NK-92 (cell line): ENCODE measurements around the gene IPPK.

ENCODE experiments used
- DNase-seq: peaks from one replicate; lab custom pipeline; 2025; ENCODE audit not compliant: unreplicated experiment; lab: John Stamatoyannopoulos, UW

IPPK gene, protein sequence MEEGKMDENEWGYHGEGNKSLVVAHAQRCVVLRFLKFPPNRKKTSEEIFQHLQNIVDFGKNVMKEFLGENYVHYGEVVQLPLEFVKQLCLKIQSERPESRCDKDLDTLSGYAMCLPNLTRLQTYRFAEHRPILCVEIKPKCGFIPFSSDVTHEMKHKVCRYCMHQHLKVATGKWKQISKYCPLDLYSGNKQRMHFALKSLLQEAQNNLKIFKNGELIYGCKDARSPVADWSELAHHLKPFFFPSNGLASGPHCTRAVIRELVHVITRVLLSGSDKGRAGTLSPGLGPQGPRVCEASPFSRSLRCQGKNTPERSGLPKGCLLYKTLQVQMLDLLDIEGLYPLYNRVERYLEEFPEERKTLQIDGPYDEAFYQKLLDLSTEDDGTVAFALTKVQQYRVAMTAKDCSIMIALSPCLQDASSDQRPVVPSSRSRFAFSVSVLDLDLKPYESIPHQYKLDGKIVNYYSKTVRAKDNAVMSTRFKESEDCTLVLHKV

DNA sequence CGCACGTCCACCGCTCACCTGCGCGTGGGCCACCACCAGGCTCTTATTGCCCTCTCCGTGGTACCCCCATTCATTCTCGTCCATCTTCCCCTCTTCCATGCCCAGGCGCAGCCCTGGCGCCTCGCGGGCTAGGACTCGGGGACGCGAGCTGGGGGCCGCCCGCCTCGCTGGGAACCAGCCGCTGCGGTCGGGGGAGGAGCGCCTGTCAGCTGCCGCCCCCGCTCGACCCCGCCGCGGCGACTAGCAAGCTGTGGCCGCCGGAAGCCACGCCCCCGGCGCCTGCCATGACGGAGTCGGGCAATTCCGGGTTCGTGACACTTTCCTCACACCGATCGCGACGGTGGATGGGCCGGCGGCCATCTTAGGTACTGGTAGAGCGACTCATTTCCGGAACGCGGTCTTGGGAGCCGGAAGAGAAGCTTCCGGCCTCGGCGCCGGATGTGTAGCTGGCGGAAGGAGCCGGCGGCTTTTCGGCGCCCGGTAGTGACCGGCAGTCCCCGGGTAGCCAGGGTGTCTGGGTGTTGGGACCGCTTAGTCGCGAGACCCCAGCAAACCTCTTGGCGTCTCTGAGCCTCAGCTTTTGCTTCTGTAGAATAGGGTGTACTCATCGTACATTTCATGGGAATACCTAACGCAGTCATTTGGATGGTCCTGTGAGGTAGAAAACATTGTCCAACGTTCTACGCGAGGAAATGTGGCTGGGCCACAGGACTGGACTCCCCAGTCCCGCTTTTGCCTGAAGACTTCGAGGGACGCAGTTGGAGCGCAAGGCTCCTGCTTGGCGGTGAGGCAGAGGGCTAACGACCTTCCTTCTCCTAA, at the start of gene IPPK:
Gene IPPK, minus strand, starts transcription at position 242 of the 819 bp plus-strand sequence. Its CDS starts 143 bp downstream, at position 99.
- DNase-seq, result peak; percentile 83

DNA sequence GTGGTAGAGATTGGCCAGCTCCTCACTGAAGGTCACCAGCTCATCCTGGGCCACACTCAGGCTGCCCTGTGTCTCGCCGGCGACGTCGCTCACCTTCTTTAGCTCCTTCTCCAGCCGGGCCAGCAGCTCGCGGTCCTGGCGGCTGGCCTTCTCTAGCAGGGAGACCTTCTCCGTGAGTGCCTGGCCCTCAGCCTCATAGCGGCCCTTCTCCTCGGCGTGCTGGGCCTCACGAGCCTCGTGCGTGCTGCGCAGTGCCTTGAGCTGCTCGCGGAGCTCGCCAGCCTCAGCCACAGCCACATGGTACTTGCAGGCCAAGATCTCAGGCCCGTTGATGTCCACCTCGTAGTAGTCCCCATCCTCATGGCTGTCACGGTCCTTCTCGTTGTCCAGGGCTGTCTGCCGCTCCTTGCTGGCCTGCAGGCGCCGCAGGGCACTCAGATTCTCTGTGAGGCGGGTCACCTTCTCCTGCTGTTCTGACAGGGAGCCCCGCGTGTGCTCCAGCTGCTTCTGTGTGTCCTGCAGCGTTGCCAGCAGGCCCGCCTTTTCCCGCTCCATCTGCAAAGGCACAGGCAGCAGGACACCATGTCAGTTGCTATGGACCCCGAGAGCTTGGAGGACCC, 49.2 kb upstream of the IPPK start:
- DNase-seq, result no peak

DNA sequence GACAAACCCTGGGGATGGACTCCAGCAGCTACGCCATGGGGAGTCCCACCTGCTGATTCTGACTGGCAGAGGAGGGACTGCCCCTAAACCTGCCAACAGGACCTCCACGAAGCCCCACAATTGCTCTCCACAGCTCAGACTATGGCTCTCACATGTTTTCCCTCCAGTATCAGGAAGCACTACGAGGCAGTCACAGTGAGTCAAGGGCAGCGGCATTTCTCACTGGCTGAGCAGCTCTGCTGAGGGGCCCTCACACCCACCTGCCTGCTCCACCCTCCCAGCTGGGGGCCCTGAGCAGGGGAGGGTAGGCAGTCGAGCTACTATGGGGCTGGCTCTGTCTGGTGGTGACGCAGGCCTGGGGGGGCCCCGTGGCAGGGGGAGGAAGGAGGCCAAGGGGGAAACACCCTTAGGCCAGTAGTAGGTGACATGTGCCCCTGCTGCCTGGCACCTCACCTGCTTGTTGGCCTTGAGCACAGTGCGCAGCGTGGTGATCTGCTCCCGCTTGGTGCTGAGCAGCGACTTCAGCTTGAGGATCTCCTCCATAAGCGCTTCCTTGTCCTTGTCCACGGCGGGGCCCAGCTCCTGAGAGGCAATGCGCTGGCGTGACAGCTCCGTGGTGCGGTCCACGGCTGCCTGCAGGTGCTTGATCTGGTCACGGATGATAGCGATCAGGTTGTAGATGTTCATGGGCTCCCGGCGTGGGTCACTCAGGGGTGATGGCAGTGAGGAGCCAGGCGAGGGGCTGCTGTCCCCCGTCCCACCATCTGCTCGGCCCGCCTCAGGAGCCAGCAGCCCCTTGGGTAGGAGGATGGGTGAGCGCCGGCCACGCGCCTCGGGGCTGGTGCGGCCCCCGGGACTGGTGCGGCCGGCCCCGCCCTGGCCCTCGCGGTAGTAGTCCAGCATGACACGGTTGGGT, 48.4 kb upstream of the IPPK start:
- no peak for DNase-seq

DNA sequence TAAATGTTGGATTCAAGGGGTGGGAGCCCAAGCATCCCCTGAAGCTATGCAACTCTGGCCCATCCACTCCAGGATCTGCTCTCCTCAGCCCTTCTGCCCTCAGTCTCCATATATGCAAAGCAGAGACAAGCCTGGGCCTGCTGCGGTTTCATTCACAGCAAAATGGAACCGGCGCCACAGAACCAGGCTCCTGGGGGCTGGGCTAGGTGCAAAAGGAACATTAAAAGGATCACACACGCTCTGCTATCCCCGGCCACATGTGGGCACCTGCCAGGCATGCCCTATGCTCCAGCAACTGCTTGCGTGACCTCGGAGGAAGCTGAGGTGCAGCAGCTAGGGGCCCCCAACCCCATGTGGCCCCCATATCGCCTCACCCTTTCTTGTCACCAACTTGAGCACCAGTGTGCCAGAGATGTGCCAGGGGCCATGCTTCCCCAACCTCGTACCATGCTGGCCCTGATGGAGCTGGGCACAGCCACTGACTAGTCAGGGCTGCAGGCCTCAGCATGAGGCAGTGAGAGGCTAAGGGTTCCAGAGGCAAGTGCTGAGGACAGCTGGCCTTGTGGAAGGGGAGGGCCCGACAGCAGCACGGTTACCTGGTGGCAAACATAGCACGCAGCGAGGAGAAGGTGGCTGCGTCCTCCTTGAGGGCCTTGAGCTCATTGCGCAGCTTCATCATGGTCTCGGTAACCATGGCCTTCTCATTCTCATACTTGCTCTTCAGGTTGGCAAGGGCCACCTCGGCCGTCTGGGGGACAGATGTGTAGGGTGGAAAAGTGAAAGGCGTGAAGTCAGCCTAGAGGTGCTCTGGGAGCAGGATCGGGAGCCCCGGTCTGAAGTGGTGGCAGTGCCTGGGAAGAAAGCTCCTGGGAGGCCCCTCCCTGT, 47.5 kb upstream of the IPPK start:
- DNase-seq, result no peak

DNA sequence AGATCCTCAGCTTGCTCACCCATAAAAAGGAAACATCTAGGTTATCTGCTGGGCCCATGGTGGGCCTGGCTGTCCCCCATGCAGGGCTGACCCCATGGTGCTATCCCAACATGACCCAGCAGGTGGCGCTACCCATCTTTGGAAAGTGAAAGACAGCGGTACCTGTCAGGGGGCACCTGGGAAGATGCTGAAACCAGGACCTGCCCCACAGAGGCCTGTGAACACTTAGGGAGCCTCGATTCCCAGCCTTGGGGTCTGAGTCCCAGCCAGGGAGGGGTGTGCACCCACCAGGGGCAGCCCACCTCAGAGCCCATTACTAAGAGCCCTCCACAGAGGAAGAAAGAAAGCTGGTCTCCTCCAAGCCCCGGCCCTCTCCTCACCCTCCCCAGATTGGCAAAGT, 46.6 kb upstream of the IPPK start:
- no peak for DNase-seq

DNA sequence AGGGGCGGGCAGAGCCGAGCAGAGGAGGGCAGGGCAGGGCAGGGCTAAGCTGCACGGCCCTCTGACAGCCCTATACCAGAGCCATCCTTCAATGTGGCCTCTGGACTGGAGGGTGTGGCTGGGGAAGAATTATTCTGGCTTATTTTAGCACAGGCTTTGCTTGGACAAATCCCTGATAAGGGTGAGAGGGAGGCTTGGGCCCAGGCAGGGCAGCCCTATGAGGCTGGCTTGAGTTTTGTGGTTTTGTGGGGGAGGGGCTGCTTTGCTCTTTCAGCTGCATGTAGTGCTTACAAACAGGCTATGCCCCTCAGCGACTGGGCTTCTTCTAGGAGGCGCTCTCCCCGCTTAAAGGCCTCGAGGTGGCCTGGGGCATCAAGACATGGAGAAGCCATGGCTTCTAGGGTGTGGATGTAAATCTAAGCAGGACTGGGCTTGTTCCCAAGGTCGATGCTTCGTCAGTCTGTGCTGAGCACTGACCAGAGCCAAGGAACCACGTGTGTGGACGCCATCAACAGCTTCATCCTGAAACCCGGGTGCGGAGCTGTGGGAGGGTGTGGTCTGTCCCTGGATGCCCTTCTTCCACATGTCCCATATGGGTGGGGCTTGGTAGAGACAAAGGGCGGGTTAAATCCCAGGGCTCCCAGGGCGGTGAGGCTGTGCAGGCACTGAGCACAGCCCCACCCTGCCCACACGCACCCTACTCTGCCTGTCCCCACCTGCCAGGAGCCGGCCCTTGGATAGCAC, 45.7 kb upstream of the IPPK start:
- DNase-seq, result no peak

DNA sequence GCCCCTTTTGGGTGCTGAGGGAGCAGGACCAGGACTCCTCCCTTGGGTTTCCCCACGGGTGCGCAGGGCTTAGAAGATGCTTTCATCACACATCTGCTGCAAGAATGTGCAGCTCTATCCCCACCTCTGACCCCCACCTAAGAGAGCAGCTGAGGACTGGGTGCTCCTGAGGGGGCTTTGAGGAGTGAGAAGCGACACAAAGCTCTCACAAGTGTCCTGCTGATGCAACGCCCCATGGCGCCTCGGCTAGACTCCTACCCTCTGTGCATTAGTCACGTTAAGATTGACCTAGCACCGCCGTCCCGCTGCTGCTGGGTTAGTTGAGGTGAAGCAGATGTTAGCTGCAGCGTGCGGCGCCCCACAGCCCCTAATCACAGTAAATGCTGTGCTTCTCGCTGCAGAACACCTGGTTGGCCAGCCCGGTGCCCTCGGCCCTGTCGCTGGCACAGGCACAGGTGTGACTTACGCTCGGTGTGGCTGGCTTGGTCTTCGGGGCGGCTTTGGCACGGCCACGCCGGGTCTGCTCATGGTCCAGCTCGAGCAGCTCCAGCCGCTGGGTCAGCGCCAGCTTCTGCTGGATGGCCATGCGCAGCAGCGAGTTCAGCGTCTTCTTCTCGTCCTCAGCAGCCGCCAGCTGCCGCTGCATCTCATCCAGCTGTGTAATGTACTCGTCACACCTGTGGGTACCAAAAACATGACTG, 45.0 kb upstream of the IPPK start:
- no peak for DNase-seq

DNA sequence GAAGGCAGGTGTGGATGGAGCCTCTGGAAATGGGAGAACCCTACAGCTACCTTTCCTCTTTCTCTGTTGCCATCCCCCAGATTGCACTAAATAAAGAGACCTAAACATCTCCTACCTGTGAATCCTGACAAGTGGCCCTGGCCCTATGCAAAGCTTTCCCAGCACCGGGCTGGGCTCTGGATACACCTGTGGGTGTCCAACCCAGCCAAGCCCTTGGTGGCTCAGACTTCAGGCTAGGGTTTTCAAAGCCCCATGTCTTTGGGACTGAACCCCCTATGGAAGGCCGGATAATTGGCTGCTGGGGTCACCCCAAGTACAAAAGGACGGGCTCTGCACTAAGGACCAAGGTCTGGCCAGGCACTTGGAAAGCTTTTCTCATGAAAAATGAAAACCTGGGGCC, 44.1 kb upstream of the IPPK start:
- no peak for DNase-seq

DNA sequence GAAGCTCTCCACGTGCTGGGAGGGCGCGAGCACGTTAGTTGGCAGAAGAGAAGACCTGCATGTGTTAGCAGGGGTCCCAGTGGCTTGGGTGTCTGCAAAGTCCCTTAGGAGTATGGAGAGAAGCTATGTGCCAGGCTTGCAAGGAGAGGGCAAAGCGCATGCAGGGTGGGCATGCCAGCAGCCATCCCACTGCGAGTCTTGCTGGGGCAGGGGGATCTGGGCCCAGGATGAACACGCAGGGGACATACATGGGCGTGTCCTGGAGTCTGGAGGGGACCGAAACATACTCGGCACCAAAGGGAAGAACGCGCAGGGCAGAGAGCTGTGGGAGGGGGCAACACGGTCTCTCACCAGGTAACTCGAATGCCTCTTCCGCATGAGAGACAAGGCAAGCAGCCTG, 43.6 kb upstream of the IPPK start:
- DNase-seq, result no peak

DNA sequence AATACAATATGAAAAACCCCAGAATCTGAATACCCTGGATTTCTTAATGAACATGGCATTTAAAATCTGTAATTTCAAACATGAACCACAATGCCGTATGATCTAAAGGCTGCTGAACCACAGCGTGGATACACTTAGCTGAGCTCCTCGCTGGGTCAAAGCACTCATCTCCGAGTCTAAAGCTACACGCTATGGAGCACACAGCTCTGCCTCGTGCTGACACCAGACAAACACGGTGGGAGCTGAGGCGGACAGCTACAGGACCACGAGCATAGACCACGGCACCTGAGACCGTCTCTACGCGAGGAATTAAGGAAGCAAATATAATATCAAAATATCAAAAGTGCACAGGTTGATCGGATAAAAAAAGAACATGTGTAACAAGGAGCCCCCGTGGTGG, 42.8 kb upstream of the IPPK start:
- no peak for DNase-seq

DNA sequence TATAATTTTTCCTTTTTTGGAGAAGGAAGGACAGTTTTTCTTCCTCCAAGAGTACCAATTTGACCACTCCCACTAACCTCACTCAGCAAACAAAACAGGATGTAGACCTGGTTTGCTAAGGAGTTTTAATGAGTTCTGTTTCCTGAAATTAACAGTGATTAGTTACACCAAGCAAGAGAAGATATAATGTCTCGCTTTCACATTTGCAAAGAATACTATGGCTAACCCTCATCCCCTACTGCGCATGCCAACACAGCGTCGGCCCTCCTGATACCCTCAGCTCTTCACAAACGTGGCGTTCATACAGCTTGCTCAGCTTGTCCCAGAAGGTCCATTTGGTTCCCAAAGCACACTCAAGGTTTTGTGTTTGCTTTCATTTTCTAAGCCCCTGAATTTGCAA, 41.9 kb upstream of the IPPK start:
- no peak for DNase-seq

DNA sequence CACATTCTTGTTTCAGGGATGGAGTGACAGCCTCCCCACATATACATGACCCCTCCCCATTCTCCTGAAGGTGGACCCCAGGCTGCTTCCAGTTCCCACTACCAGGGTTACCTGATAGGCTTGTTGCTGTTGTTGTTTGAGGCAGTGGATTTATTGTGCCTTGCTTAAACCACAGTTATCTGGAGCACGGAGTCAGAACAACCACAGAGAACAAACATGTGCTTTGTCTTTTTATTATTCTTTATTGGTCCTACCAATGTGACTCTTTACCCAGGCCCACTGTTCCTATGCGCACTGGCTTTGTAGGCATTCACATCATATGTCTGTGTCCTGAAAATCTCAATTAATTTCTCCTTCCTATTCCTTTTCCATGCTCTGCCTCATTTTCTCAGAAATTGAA, 41.2 kb upstream of the IPPK start:
- DNase-seq, result no peak

DNA sequence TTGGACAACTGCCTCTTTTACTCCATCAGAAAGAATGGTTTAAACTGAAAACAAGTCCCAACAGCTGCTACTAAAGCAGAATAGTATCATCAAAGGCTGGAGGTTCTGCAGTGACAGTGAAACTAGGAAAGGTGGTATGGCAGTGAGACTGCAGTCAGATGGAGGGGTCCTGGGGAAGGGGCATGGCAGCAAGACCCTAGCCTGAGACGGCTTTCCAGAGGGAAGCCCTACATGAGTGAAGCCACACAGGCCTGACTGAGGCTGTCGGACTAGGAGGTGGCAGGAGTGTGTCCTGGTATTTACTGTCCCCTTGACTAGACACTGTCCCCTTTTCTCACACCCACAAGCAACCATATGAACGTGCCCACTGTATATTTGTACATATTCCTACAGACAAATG, 40.4 kb upstream of the IPPK start:
- DNase-seq, result no peak

DNA sequence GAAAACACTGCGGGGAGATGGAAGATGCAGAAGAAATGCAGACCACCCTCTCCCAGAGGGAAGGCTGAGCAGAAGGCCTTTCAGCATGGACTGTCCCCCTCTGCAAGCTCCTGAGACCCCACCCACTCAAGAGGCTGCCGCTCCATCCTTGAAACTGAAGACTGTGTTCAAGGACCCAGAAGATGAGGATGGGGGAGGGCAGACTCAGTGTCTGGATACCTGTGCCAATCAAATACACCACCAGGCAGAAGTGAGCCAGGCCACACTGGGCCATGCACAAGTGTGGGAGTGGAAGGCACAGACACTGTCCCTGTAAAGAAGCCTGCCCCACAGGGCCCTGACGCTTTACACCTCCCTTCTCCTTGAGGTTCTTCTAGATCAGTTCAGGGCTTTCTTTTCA, 40.0 kb upstream of the IPPK start:
- DNase-seq, result no peak

DNA sequence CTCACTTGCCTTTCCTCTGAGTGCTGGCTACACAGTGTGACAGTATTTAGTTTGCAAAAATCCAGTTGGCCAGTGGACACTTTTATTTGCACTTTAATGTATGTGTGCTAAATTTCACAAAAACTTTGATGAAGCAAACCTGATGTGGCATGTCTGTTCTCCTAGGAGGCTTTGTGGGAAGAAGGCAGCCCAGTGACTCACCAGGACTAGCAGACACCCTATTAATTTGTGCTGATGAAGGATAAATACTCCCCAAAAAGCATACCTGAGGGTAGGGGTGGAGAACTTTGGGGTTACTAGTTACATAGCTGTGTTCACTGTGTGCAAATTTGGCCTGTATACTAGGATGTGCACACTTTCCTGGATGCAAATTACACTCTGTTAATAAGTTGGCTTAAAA, 39.3 kb upstream of the IPPK start:
- DNase-seq, result no peak

DNA sequence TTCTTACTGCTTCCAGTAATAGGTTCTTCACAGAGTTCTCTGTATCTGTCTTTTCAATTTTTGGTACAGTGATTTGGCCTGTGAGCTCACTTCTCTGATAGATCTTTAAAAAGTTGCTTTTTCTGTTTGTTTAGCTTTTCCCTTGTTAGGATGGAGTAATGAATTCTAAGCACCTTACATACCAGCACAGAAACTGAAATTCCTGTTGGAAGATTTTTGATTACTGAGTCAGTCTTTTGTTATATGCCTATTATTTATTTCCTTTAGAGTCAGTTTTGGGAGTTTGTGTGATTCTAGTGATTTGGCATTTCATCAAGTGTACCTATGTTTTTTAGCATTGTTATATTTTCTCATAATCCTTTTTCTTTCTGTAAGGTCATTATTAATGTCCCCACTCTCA, 37.6 kb upstream of the IPPK start:
- no peak for DNase-seq

DNA sequence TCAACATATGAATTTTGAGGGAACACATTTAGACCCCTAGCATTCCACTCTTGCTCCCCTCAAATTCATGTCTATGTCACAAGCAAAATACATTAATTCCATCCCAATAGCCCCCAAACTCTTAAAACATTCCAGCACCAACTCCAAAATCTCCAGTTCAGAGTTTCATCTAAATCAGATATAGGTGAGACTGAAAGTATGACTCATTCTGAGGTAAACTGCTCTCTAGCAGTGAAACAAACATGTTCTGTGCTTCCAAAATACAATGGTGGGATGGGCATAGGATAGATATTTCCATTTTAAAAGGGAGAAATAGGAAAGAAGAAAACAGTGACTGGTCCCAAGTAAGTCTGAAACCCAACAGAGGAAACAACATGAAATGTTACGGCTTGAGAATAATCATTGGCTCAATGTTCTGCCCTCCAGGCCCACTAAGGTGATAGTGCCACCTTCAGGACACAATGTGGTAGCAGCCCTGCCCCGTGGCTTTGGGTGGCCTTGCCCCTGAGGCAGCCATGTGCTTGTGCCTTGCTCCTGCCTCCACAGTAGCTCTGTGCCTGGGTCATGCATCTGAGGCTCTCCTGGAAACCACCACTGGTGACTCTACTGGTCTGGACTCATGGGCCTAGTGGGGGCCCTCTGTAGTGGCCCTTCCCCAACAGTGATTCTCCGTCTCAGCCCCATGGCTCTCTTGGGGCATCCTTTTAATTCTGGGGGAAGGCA, 36.4 kb upstream of the IPPK start:
- DNase-seq, result no peak

DNA sequence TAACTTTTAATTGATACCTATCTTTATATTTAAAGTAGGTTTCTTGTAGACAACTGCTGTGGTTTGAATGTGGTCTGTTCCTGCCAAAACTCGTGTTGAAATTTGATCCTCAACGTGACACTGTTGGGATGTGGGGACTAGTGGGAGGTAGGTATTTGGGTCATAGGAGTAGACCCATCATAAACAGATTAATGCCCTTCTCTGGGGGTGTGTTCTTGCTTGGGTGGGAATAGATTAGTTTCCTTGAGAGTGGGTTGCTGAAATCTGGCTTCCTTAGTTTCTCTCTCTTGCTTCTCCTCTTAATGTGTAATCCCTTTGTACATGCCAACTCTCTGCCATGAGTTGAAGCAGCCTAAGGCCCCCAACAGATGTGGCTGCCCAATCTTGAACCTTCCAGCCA, 34.6 kb upstream of the IPPK start:
- no peak for DNase-seq
